CD4-positive, alpha-beta T cell treated with Interferon alpha-2 for 1 hour (primary cell): ENCODE data around the gene RAD21L1.

Experiments used
- DNase-seq, 2 donors: peaks; one replicate each; pipeline ENCODE4 v3.0.0-alpha.2; 2020 to 2022

Gene RAD21L1

DNA sequence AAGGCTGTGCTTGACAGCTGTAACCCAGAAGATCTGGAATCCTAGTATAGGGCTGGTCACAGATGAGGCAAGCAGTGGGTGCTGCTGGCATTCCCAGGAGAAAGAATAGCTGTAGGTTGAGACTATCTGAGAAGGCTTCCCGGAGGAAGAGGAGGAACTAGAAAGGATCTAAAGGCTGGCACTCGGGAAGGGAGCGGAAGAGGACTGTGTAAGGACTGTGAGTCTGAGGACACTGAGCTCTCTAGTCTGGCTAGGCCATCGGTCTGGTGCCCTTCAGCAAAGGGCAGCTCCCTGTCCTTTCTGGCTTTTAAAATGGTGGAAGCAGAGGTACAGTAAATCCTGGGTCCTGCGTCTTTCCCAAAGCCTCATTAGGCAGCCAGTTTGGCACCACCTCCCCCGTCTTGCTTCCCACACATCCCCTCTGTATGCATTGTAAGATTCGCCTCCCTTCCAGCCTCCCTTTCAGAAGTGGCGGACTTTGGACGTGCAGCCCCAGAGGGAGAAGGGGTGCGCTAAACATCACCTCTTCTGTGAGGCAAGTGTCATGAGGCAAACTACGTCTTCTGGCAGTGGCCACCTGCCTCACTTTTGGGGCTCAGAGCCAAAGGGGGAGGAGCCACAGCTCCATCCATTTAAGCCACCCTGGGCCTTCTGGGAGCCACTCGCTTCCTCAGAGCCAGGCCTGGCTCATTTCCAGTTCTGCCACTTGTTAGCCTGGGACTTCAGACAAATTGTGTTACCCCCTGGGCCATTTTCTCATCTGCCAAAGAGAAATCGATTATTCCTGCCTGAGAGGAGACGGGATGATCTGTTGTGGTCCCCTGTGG is 48.9 kb downstream of the RAD21L1 start:
- no peak for DNase-seq

- no peak for DNase-seq
These were observed 50.1 kb downstream of the RAD21L1 start for GRCh38 chr20:1275919-1276318.

DNA sequence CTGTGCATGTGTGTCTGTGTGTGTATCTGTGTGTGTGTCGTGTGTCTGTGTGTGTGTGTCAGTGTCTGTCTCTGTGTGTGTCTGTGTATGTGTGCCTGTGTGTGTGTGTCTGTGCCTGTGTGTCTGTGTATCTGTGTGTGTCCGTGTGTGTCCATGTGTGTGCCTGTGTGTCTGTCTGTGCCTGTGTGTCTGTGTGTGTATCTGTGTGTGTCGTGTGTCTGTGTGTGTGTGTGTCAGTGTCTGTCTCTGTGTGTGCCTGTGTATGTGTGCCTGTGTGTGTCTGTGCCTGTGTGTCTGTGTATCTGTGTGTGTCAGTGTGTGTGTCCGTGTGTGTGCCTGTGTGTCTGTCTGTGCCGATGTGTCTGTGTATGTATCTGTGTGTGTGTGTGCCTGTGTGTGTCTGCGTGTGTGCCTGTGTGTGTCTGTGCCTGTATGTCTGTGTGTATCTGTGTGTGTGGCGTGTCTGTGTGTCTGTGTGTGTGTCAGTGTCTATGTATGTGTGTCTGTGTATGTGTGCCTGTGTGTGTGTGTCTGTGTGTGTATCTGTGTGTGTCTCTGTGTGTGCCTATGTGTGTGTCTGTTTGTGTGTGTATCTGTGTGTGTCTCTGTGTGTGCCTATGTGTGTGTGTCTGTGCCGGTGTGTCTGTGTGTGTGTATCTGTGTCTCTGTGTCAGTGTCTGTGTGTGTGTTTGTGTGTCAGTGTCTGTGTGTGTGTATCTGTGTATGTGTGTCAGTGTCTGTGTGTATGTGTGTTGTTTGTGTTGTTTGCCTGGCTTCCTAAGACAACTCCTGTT is 51.9 kb downstream of the RAD21L1 start:
- DNase-seq = no peak

GRCh38 chr20:1278993-1279392 is 53.1 kb downstream of the RAD21L1 start:
- no peak for DNase-seq

- no peak for DNase-seq
These were observed 54.6 kb downstream of the RAD21L1 start for GRCh38 chr20:1280195-1281102.

DNA sequence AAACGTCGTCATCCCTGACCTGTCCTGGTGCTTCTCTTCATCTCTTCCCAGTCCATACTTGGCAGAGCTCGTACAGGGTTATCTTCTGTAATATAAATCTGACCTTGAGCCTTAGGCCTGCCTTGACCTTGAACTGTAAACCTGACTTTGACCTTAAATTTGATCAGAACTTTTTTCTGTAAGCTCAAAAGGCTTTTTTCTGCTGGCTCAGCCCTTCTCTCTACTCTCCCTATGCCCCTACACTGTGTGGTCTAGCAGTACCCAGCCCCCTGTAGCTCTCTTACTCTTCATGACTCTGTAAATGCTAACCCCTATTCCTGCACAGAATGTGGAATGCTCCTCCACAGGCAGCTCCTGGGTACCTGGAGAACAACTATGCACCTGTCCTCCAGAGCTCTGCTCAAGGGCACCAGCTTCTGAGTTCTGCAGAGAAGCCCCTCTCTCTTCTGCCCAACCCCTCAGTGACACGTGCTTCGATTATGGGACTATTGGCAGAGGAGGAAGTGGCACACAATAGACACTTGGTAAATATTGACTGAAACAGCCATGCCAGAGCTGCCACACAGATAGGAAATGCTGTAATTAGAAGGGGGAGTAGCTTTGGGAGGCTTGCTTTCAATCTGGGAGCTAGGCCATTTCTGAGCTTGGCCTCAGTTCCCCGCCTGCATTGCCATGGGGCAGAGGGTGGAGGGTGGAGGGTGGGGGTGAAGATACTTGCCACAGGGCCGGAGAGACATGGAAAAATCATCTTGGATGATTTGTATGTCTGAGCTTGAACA is 55.6 kb downstream of the RAD21L1 start:
- DNase-seq = no peak

- DNase-seq = no peak
These were observed 57.1 kb downstream of the RAD21L1 start for GRCh38 chr20:1282966-1283365.

DNA sequence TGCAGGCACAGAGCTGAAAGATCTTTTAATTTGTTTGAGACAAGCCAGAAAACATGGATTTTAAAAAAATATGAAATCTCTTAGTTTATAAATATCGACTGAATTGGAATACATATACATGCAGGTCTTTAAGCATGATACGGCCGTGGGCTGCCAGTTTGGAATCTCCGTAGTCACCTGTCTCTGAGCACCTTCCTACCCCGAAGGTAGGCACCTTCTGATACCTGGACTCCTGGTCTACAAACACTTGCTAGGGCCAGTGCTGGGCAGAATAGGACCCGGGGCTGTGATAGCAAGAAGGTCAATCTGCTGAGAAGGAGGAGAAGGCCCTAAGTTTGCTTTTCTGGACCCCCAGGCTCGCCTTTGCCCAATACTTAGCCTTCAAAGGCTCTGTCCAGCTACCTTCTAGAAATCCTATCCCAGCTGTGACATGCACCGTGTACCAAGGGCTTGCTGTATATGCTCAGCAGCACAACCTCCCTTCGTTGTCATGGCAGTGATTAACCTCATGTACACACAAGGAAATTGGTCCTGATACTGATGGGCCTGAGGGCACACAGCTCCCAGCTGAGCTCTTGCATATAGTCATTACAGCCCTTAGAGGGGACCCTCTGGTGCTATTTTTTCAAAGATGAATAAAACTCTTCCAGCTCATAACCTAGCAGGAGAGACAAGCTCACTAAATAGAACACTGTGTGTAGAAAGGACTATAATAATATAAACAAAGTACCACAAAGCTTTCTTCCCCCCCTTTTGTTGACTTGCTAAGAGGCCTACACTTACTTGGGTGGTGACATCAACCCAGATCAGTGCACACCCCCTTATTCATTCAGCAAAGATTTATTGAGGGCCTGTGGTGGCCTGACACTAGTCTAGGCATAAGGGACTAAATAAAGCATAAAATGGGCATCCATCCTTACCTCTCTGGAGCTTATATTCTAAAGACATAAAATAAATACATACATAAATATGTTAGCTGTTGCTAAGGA is 58.0 kb downstream of the RAD21L1 start:
- DNase-seq = no peak

DNA sequence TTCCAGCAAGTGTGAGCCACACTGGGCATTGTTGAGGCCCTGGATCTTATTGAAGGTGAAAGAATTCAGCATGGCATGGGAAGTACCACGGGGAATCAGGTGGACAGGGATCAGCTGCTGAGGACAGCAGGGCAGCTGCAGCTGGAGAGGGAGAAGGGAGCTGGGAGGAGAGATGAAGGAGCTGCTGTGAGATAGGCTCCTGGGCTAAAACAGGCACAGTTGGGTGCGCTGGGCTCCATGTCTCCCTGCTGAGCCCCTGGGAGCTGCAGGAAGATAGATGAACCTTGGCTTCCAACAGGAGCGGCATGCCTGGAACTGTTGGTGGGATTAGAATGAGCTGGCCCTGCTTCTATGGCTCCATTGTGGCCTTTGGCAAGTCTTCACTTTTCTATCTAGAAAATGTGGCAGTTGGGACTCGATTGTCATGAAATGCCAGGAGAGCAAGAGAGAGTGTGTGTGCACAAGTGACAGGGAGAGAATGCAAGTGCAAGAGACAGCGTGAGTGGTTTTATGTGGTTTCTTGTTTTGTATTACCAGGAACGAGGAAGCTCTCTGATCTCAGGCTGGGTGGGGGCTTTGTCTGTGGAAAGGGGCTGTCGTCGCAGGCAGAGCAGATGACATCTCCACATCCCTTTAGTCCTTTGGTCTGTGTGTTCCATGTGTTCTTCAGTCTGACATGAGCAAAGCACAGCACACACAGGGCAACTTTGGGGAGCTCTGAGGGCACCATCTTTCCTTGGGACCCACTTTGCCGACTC is 60.6 kb downstream of the RAD21L1 start:
- DNase-seq = peak; percentile 29 to 36

GRCh38 chr20:1287306-1287705 is 61.5 kb downstream of the RAD21L1 start:
- DNase-seq = peak in 1 of 2 donors; percentile 8

DNA sequence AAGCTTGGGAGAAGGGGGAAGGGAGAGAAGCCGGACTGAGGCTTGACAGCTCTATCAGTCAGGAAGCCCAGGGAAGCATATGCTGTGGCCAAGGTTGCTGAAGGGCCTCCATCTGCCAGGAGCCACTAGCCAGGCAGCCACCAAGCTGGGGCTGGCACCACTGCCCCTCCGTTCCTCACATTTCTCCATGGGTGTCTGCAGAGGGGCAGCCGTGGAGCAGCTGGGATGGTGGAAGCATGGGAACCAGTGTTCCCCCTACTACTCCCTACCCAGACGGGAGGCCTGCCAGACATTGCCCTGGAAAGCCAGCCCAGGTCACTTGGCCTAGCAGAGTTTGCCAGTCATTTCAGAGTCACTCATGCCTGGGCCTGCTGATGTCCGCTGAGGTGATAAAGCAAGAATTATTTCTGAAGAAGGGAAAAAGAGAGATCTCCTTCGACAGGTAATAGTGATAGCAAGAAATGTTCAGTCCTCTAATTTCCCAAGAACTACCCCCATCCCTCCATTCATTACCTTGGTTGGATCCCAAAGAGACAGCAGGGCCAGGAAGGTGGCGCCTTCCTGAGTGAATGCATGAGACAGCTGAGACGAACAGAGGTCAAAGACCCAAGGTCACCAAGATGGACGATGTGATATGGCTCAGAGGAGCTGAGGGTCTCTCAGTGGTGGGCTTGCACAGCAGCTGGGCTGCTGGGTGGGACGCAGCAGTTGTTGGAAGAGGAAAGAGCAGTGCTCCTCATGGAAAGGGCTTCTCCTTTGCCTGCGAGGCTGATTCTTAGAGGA is 62.1 kb downstream of the RAD21L1 start:
- DNase-seq = no peak

- no peak for DNase-seq
These were observed 65.4 kb downstream of the RAD21L1 start for GRCh38 chr20:1291191-1291741.

GRCh38 chr20:1292620-1293019 is 66.8 kb downstream of the RAD21L1 start:
- DNase-seq = no peak

DNA sequence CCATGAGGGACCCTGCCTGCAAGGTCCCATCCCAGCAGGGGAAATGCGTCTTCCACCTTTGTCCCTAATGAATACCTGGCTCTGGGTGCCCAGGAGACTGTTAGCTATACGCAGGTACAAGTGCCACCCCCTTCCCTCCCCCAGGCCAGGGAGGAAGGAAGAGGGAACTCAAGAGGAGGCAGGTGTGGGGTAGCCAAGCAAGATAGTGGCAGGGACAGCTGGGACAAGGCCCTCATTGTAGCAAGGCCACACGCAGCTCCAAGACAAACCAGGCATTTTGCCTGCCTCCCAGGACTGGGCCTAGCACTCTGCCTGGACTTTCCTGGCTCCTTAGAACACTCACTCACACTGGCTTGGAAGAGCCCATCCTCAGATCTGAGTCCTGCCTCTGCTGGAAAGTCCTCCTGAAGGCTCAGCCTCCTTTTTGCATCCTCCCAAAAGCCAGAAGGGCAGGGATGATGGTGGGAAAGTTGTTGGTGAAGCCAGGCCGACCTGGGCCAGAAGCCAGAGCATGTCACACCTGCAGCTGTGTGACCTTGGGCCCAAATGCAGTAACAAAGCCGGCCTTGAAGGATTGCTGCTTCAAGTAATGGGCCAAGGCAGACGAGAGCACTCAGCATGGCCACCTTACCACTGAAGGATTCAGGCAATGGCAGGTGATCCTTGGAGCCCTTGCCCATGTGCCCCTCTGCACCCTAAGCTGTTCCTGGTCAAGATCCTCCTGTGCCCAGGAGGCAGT is 68.0 kb downstream of the RAD21L1 start:
- no peak for DNase-seq

- no peak for DNase-seq
These were observed 68.7 kb downstream of the RAD21L1 start for GRCh38 chr20:1294497-1294896.

DNA sequence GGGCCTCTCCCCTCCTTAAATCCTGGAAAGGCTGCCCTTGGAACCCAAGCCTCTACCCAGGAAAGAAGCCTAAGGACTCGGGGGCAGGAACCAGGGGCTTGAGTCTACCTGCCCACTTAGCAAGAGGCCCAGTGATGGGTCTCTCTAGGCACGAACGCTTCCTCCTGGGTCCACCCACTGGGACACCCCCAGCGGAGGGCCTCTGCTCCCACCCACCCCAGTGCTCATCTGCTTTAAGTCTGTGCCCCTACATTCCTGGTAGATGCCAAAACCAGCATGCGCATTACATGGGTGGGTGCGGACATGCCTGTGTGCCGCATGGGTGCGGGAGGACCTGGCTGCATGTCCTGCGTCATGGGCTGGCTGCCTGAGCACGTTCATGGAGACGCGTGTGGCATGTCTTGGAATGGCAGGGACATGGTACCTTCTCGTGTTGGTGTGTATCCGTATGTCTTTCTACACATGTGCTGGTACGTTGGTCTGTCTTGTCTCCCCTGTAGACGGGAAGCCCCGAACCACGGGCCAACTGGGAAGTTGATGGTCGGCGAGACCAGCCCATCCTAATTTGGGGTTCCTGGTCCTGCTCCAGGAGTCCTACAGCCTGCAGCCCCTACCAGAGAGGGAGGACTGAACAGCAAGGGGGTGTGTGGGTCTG is 69.6 kb downstream of the RAD21L1 start:
- DNase-seq = no peak

DNA sequence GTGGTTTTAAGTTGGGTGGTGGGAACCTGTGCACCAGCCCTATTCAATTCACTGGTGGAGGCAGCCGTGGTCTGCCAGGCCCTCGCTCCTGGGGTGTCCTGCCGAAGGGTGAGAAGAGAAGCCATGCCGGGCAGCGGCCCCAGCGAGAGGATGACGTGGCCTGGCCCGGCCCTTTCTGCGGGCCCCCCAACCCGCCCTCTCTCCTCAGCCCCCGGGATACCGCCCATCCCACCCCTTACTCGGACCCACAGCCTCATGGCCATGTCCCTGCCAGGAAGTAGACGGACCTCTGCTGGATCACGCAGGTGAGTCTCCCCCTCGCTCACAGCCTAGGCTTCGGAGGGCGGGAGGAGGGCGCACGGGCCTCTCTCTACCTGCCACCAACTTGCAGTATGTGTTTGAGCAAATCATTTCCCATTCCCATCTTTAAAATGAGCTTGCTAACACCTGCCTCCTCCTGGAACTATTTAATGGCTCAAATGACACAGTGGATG is 70.3 kb downstream of the RAD21L1 start:
- no peak for DNase-seq

DNA sequence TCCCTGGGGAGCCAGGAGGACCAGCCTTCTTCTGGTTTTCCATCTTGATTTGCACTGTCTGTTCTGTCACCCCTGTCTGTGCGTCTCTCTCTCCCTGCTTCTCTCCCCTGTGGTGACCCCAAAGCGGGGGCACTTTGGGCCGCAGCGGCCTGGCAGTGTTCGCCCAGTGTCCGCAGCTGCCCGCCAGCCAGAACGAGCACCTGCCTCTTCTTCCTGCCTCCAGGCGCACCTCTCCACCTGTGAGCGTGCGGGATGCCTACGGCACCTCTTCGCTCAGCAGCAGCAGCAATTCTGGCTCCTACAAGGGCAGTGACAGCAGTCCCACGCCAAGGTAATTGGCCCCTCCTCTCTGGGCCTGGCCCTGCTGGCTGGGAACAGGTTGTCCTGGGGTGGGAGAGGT is 71.1 kb downstream of the RAD21L1 start:
- no peak for DNase-seq
